ENCODE results near the gene SLC25A34.

SLC25A34 gene

GRCh38 chr1:15720861-15721260 is 15.2 kb upstream of the SLC25A34 start:
- ChIA-PET POLR2A (ENCODE audit: low non-redundant PET) (interaction anchor here (0.5 kb wide), 1 partner anchor 19 kb away, joined by 6 read pairs; no protein-coding TSS in a partner anchor), CTCF (no interaction called here)
- no peak for TF ChIP-seq CTCF (conservative IDR thresholded peaks at IDR 0.05; ENCODE audit: low read depth)
- peak overlapping the region; percentile 17; the same call in 1 of the 2 replicates for H3K27ac ChIP-seq
- no peak for DNase-seq (ENCODE audit: low spot score)

- POLR2A ChIA-PET (ENCODE audit: low non-redundant PET) = no interaction called here
- no peak for TF ChIP-seq CTCF (conservative IDR thresholded peaks at IDR 0.05; ENCODE audit: low read depth)
- CTCF ChIA-PET = interaction anchor here (0.6 kb wide), 1 partner anchor 20 kb away, joined by 3 read pairs; the partner anchor contains the start of gene TMEM82
- no peak for DNase-seq (ENCODE audit: low spot score)
- peak overlapping the region; percentile 44 for H3K27ac ChIP-seq
These were observed 13.6 kb upstream of the SLC25A34 start for GRCh38 chr1:15722411-15722810.

- peak overlapping the region; percentile 44 for H3K27ac ChIP-seq
- ChIA-PET POLR2A (ENCODE audit: low non-redundant PET) (interaction anchor here (0.5 to 0.6 kb wide), 2 partner anchors 25 to 102 kb away, joined by 3 to 7 read pairs; no protein-coding TSS in a partner anchor), CTCF (interaction anchor here (0.6 kb wide), 3 partner anchors 19 to 776 kb away, joined by 3 to 4 read pairs (median 4); partner anchors contain the start of gene TMEM82)
- no peak for TF ChIP-seq CTCF (conservative IDR thresholded peaks at IDR 0.05; ENCODE audit: low read depth)
- DNase-seq (ENCODE audit: low spot score) = no peak
These were observed 13.1 kb upstream of the SLC25A34 start for GRCh38 chr1:15722836-15723532.

- TF ChIP-seq CTCF (conservative IDR thresholded peaks at IDR 0.05; ENCODE audit: low read depth) = no peak
- POLR2A ChIA-PET (ENCODE audit: low non-redundant PET) = no interaction called here
- CTCF ChIA-PET = interaction anchor here (0.6 kb wide), 1 partner anchor 32 kb away, joined by 4 read pairs; no protein-coding TSS in a partner anchor
- no peak for DNase-seq (ENCODE audit: low spot score)
- H3K27ac ChIP-seq = peak overlapping the region; percentile 44; the same call in 1 of the 2 replicates
These were observed 12.3 kb upstream of the SLC25A34 start for GRCh38 chr1:15723631-15724246.

GRCh38 chr1:15724949-15725880 is 10.8 kb upstream of the SLC25A34 start:
- CTCF ChIA-PET = interaction anchor here (0.6 kb wide), 1 partner anchor 92 kb away, joined by 3 read pairs; no protein-coding TSS in a partner anchor
- POLR2A ChIA-PET (ENCODE audit: low non-redundant PET) = no interaction called here
- no peak for DNase-seq (ENCODE audit: low spot score)
- H3K27ac ChIP-seq = peak overlapping the region; percentile 20
- TF ChIP-seq CTCF (conservative IDR thresholded peaks at IDR 0.05; ENCODE audit: low read depth) = no peak

GRCh38 chr1:15726508-15726907 is 9.6 kb upstream of the SLC25A34 start:
- H3K27ac ChIP-seq = peak overlapping the region; percentile 20
- CTCF ChIA-PET = no interaction called here
- no peak for DNase-seq (ENCODE audit: low spot score)
- POLR2A ChIA-PET (ENCODE audit: low non-redundant PET) = no interaction called here
- no peak for TF ChIP-seq CTCF (conservative IDR thresholded peaks at IDR 0.05; ENCODE audit: low read depth)
